Anterior cingulate cortex (tissue), 58 donors: Measurements from ENCODE around the gene TGFBR3.
"Not testable (repeated sequence)": the region's sequence is repeated elsewhere in the genome, so short reads cannot be mapped to it uniquely, and the experiment has no call there.

ENCODE experiments used
- DNase-seq, 58 donors: peaks; one replicate each; lab custom pipeline; 2025; lab: John Stamatoyannopoulos, UW

The TGFBR3 gene

DNA sequence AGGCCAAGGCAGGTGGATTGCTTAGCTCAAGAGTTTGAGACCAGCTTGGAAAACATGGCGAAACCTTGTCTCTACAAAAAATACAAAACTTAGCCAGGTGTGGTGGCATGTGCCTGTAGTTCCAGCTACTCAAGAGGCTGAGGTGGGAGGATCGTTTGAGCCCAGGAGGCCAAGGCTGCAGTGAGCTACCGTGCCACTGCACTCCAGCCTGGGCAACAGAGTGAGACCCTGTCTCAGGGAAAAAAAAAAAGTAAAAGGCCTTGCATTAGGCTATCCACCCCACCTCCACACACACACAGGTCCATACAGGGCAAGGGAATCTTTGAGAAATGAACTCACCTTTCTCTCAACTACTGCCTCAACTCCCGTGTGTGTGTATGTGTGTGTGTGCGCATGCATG, 33.9 kb downstream of the TGFBR3 start:
- not testable (repeated sequence) for DNase-seq

DNA sequence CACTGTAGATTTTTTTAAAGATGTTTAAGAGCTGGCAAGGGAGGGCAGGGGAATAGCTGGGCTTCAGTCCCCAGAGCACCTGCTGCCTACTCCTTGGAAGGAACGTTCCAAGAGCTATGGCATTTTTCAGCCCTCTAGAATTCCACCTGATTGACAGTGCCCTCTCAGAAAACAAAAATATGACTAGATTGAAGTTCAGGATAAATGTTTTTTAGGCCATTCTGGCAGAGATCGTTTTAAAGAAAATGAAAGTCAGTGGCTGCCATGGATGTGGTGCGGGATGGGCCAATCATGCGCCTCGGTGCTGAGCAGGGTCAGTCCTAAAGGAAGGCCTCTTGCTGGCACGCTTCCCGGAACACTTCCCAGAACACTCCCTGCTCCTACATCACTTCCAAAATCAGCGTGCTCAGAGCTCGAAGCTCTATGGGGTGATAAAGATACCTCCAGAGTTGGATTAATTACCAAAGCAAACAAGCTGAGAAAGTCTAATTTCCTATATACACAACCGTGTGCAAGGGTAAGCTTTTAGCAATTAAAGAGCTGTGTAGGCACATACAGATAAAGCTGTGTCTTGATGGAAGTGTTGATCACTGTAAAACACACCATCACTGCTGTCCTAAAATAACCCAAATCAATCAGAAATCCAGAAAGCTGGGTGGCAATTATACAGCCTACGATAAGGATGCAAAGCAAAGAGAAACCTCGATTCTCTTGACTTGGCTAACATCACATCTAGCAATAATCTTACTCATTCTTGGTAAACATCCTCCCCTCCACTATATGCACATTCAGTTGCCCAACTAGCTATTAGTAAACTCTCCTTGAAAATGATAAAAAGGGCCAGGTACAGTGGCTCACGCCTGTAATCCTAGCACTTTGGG, 34.6 kb downstream of the TGFBR3 start:
- peak in 49 of 58 donors; percentile 2 to 80 (median 23) for DNase-seq

DNA sequence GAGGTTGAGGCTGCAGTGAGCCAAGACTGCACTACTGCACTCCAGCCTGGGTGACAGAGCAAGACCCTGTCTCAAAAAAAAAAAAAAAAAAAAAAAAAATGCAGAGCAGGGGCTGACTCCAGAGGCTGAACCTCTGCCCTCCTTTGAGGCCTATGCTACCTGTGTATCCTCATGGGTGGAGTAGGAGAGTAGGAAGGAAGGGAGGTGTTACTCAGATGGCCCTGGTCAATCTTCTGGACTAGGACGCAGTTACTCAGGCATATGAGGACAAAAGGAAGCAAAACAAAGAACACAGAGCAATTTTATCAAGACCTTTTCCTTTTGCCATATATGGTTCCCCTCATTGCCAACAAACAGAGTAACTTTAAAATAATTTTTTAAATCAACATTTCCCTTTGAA, 35.2 kb downstream of the TGFBR3 start:
- DNase-seq = no peak

DNA sequence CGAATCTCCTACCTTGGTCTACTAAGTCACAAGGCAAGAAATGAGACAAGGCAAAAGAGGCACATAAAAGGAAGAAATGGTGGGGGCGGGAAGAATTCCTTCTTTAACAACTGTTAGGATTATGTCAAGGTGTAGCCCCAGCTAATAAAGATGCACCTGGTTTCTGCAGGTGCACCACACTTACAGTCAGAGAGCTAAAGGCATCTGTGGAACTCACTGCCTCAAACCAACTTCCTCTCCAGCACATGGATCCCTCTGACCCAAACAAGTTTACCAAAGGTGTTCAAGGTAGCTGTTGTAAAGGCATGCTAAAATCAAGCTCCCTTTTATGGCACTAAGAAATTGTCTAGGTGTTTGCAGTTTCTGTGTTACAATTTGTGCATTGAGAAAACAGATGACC, 38.1 kb downstream of the TGFBR3 start:
- no peak for DNase-seq

DNA sequence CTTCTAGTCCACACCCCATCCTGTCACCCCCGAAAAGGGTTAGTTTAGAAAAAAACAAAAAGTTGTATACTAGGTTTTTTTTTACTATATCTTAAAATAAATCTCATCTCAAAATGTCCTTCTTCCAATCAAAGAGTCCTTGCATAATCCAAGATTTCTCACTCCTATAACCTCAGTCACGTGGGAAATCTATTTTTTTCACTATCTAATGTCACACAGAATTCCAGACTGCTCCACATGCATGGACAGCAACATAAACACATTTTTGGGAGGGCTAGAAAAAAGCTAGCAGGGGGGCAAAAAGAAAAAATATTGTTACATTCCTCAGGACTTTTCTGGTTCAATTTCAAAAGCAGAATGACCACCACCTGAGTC, 39.3 kb downstream of the TGFBR3 start:
- no peak for DNase-seq

DNA sequence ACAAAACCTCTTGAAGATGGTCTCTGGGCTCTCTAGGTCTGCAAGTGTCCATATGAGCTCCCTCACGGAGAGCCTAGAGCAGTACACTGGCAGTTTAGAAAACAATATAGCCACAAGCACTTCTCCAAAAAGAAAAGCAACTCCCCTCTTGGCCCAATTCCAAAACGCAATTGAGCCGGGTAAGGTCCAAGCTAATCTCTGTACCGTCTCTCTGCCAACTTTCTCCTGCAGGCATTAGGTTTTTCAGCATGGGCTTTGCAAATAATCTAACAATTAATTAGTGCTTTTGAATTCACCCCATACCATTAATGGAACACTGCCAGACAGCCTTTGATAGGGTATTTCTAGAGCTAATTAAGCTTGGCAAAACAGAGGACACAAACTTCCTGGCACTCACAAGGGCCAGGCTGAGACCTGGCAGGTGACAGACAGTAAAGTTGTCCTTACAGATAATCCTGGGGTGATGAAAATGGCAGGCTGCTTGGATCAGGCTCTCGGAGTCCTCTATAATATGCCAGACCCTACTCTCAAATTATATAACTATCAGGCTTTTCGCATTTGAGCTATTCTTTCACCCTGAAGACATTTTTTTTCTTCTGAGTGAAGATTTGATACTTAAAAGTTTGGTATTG, 39.8 kb downstream of the TGFBR3 start:
- peak in 14 of 58 donors; percentile 2 to 55 (median 10) for DNase-seq

DNA sequence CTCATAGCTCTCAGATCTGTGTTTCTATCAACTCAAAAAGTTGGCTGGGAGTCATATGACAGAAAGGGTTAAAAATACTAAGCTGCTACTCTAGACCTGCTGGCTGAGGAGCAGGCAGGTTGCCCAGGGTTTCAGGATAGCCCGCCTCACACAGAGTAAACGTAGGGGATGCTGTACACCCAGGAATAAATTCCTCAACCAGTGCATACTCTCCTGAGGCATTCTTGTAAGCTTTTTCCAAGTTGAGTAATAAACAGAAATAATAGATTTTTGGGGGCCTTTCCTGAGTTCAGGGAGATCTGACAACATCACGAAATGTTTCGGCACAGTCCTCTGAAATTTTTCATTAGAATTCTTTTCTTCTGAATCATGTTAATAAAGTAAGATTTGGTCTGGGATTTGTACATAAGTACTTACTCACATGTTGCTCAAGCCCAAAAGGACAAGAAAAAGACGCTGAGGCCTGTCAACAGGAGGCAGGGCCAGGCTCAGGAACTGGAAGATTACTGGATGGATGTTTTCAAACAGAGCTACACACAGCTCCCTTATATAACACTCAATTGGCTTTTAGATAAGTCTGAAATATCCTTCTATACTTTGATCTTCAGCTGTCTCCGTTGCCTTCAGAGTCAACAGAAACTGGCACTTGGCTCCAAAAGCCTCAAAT, 41.0 kb downstream of the TGFBR3 start:
- no peak for DNase-seq

DNA sequence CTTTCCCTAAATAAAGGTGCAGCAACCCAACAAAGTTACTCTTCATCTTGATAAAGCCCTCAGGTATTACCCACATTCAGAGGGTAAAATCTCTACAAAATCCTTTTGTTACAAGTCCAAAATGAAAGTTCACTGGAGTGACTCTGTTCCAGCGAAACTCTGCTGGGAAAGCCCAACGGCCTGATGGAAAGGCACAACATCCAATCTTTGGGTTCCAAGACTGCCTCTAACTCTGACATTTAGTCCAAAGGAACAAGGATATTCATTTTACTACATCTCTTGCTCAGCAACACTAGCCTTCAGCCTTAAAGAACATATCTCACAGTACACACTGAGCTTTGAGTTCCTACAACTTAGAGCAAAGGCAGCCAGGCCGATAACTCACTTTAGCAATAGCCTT, 42.1 kb downstream of the TGFBR3 start:
- DNase-seq = no peak

DNA sequence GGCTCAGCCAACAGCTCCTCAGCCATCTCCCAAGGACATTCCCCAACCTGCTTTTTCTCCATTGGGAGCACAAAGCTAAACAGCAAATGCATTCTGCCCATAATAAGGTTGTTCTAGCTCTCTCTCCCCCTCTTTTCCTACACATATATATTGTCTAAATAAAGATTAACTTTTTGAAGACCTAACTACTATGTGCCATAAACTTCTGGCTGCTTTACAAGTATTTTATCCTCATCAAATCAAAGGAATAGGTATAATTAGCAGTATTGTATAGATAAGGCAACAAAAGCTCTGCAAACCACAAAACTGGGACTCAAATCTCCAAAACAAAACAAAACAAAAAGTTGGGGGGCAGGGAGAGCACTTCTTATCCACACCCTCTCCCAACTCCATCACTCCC, 43.4 kb downstream of the TGFBR3 start:
- DNase-seq = no peak

DNA sequence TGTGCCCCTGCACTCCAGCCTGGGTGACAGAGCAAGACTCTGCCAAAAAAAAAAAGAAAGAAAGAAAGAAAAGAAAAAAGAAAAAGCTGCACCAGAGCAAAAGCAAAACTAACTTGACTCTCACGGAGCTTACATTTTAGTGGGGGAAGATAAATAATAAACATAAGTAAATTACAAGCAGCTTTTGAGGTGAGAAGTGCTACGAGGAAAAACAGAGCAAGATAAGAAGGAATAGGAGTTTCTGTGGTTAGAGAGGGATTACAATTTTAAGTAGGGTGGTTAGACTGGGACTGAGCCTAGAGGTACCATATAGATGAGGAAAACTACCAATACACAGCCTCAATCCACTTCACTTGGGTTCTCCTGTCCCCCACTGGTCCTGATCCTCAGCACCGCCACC, 43.9 kb downstream of the TGFBR3 start:
- no peak for DNase-seq

DNA sequence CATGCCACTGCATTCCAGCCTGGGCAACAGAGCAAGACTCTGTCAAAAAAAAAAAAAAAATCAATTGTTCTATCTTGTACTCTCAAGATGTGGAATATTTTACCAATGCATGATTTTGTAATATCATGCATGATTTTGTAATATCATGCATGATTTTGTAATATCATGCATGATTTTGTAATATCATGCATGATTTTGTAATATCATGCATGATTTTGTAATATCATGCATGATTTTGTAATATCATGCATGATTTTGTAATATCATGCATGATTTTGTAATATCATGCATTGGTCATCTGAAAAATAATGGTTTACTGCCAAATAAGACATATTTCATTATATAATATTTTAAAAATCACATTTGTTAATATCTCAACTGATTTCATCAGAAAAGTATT, 45.7 kb downstream of the TGFBR3 start:
- not testable (repeated sequence) for DNase-seq

DNA sequence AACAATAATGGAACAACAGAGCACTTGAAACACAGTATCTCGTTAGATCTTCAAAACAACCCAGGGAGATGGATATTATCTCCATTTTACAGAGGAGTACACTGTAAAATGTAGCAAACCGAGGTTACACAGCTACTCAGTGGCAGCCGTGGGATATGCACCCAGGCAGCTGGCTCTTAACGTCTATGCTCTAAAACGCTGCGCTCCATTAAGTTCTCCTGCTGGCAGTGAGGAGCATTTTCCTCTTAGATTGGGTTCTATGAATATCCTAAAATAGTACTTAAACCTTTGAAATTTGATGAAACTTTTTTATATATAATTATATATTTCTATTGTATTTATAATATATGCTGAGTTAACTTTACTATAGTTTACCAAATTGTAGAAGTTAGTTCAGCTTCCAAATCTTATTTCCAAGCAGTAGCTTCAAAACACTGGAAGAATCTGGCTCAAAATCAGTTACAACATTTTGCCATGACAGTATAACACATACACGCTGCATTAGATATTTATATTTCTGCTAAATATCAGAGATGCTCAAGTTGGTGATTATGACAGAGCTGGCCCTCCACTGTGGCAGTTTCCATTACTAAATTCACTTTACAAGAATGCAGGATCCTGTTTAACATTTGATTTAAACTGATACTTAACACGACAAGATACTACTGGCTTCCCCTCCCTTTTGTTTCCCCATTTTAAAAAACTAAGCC, 49.5 kb downstream of the TGFBR3 start:
- DNase-seq = no peak

DNA sequence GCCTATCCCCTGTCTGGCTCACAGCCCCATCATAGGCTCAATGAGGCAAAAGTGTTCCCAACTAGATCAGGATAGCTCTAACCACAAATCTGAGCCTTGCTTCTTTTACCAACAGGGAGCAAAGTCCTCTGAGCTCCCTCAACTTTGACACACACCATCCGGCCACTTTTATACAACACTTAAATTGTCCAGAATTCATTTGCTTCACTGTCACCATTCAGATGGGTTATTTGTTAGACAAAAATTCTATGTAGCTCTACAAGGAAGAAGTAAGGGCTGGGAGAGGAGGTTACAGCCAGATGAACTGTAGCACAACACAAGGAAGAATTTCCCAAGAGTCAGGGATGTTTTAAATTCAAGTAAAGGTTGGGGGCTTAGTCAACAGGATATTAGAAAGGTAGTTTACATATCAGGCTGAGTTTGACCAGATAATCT, 50.8 kb downstream of the TGFBR3 start:
- DNase-seq = no peak

DNA sequence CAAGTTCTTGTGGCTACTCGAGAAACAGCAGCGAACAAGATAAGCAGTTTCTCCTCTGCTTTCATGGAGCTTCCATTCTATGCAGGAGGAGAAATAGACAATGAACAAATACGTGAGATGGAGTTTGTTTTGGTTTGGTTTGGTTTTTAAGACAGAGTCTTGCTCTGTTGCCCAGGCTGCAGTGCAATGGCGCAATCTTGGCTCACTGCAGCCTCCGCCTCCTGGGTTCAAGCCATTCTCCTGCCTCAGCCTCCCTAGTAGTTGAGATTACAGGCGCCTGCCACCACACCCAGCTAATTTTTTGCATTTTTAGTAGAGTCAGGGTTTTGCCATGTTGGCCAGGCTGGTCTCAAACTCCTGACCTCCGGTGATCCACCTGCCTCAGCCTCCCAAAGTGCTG, 51.4 kb downstream of the TGFBR3 start:
- DNase-seq = not testable (repeated sequence)

DNA sequence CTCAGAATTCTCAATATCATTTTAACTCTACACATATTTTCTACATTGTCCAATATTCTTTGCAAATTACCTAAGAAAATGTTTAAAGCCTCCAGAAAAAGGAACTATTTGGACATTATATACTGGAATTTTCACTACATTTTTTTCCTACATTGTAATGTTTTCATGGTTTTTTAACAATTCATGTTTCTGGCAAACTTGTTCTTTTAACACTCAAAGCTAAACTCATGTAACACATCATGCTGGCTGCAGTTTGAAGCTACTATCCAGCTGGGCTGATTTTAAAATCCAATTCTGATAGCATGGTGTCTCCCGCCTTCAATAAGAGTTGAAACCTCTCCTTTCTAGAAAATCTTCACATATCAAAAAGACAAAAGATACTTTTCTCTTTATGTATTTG, 52.0 kb downstream of the TGFBR3 start:
- DNase-seq = no peak

DNA sequence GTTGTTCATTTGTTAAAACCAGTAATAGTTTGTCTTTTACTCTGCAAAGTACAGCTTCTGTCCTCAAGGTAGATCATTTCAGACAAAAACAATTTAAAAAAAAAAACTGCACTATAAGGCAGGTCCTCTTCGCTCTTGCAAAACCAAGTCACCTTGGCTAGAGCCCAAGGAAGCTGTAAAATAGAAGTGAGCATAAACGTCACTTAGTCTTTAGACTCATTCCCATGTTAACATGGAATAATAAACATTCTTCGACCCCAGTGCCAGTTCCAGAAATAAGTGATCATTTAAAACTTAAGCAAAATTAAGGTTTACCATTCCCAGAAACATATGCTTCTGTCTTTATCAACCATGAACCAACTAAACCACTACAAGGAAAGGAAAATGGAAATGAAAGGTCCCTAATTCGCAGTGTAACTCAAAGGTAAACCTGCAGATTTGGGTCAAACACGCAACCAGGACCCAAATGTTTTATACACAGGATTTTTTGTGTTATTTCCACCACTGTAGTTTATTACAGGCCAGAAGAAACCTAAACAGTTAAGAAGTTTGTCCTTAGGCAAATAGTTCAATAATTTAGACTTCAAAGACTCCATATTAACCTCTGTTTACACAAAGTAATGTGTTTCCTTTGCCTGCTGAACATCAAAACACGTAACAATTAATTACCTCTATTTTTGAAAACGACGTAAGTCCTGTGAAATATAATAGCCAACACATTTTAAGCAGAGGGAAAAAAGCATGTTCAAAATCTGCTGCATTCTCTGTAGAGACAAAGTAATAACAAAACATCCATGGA, 54.6 kb downstream of the TGFBR3 start:
- DNase-seq = no peak

DNA sequence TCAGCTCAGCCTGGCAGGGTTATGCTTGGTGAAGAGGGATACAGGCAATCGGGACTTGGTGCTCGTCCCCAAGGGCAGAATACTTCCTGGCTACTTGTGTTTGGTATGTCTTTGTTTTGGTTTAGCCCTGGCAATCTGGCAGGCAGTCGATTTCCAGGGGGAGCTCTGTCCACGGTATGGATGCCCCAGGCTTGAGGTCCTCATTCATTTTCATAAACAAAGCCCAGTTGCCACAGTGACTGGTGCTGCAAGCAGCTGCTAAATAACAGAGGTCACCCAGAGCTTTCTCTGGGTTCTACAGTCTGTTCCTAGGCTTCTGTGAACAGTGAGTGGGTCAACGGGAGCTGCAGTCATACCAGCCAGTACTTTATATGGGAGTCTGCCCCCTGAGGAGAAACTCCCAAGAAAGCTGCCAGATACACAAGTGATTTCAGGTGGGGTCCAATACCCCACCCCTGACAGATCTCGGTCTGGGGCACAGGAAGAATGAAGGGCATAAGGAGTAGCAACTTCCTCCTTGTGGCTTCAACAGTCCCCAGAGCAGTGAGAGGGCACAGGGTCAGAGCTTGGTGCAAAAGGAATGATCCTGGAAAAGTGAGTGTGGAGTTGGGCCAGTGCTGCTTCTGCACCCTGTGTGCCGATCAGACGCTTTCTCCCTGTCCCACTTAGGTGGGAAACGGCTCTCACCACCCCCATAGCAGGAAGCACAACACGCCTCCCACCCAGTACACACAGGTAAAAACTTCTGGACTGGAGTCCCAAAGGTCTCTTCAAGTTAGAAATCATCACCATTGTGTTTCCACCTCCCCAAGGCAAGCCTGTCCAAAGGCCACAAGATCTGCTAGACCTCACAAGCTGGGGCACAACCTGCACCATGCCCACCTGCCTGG, 55.5 kb downstream of the TGFBR3 start:
- peak in 29 of 58 donors; percentile 1 to 45 (median 11) for DNase-seq

DNA sequence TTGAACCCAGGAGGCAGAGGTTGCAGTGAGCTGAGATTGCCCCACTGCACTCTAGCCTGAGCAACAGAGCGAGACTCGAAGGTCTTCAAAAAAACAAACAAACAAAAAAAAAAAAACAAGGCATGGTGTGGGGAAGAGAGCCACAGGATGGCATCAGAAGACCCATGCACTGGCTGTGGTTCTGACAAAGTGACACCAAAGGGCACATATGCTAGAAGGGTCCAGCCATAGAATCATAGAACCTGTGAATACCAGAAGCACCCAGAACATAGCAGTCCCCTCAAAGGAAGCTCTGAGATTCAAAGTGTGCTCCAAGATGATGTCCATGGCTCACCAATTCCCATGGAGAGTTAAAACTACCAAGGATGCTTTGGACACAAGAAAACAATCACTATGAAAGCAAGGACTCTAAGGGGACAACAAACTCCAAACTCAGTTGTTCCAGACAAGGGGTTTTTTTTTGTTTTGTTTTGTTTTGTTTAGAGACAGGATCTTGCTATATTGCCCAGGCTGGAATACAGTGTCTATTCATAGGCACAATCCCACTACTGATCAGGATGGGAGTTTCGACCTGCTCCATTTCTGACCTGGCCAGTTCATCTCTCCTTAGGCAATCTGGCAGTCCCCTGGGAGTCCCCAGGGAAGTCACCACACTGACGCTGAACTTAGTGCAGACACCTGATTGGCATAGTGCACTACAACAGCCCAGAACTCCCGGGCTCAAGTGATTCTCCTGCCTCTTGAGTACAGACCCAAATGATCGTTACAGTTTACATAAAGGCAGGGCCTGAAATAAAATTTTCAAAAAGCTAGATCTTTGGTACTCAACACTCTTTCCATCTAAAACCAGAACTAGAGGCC, 56.4 kb downstream of the TGFBR3 start:
- no peak for DNase-seq
